ENCODE measurements around the gene MKRN2.

Gene MKRN2

GRCh38 chr3:12553921-12554391 is 2.9 kb upstream of the MKRN2 start:
- H3K27ac ChIP-seq: peak overlapping the region; percentile 81
- H3K9ac ChIP-seq: peak overlapping the region; percentile 79
- peak overlapping the region; percentile 79 for H3K4me2 ChIP-seq
- peaks cover 26% of the 10 kb centered on the region for H3K4me1 ChIP-seq
- H3K27me3 ChIP-seq: peaks cover 10% of the 10 kb centered on the region; the same call in 1 of the 2 replicates
- TF ChIP-seq Cebpa-rat (IDR thresholded peaks at IDR 0.05): no peak
- peak overlapping the region; percentile 66 for H3K4me3 ChIP-seq
- H3K36me3 ChIP-seq: no peaks in the 10 kb centered on the region
- peaks cover 19% of the 10 kb centered on the region for H4K20me1 ChIP-seq
- H3K9me3 ChIP-seq: no peaks in the 10 kb centered on the region

- peaks cover 43% of the 10 kb centered on the region for H4K20me1 ChIP-seq
- H3K36me3 ChIP-seq: no peaks in the 10 kb centered on the region
- peaks cover 10% of the 10 kb centered on the region; the same call in 1 of the 2 replicates for H3K27me3 ChIP-seq
- peak overlapping the region; percentile 93 for H3K4me3 ChIP-seq
- peak overlapping the region; percentile 96 for H3K9ac ChIP-seq
- peak overlapping the region; percentile 93 for H3K27ac ChIP-seq
- H3K4me2 ChIP-seq: peak overlapping the region; percentile 95
- no peak for TF ChIP-seq Cebpa-rat (IDR thresholded peaks at IDR 0.05)
- H3K4me1 ChIP-seq: peaks cover 49% of the 10 kb centered on the region
- no peaks in the 10 kb centered on the region for H3K9me3 ChIP-seq
Measured at GRCh38 chr3:12556314-12556689, 585 bp upstream of the MKRN2 start.

DNA sequence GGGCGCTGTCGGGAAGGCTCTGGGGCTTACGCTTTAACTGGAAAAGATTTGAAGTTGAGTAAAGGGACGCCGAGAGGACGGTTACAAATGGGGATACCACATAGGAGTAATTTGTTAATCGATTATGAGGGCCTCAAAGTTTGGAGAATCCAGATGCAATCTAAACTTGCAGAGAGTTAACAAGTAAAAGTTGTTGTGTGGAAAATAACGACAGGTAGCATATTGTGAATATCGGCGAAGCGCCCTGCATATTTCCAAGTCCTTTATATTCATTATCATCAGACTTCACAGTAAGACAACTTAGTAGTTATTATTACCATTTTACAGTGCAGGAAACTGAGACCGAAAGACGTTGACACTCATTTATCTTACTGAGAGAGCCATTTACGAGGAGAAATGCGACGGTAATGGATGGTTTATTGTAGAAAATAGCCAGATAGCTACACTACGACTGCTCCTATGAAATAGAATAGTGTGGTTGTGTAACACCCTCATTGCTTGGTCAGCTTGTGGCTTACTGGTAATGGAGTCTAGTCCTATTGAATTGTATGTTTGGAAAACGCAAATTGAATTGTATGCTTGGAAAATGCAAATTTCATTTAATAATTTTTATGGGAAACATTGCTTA is 700 bp downstream of the MKRN2 start:
- Histone ChIP-seq H3K4me2 (peak overlapping the region; percentile 94), H3K27ac (peak overlapping the region; percentile 93), H3K4me1 (peaks cover 51% of the 10 kb centered on the region), H3K9me3 (no peaks in the 10 kb centered on the region), H3K4me3 (peak overlapping the region; percentile 93), H3K27me3 (peaks cover 10% of the 10 kb centered on the region; the same call in 1 of the 2 replicates), H3K36me3 (no peaks in the 10 kb centered on the region), H4K20me1 (peaks cover 55% of the 10 kb centered on the region), H3K9ac (peak overlapping the region; percentile 96)
- no peak for TF ChIP-seq Cebpa-rat (IDR thresholded peaks at IDR 0.05)

- peaks cover 64% of the 10 kb centered on the region for H4K20me1 ChIP-seq
- H3K4me2 ChIP-seq: peak overlapping the region; percentile 94
- no peaks in the 10 kb centered on the region for H3K9me3 ChIP-seq
- H3K36me3 ChIP-seq: no peaks in the 10 kb centered on the region
- no peak overlapping the region for H3K9ac ChIP-seq
- H3K27me3 ChIP-seq: peaks cover 8% of the 10 kb centered on the region; the same call in 1 of the 2 replicates
- H3K27ac ChIP-seq: no peak overlapping the region
- H3K4me1 ChIP-seq: peaks cover 51% of the 10 kb centered on the region
- no peak for TF ChIP-seq Cebpa-rat (IDR thresholded peaks at IDR 0.05)
- H3K4me3 ChIP-seq: no peak overlapping the region
Measured at GRCh38 chr3:12558706-12559105, 1.8 kb downstream of the MKRN2 start.

- no peaks in the 10 kb centered on the region; the same call in 1 of the 2 replicates for H3K9me3 ChIP-seq
- peaks cover 1% of the 10 kb centered on the region; the same call in 1 of the 2 replicates for H3K27me3 ChIP-seq
- H3K9ac ChIP-seq: 0 out of 2 replicates have a peak overlapping the region, but pooled peaks have one; percentile 7
- H3K4me2 ChIP-seq: peak overlapping the region; percentile 52; the same call in 1 of the 2 replicates
- no peak overlapping the region for H3K27ac ChIP-seq
- H3K4me1 ChIP-seq: peaks cover 51% of the 10 kb centered on the region
- TF ChIP-seq Cebpa-rat (IDR thresholded peaks at IDR 0.05): no peak
- H3K36me3 ChIP-seq: no peaks in the 10 kb centered on the region
- no peak overlapping the region for H3K4me3 ChIP-seq
- peaks cover 66% of the 10 kb centered on the region for H4K20me1 ChIP-seq
Measured at GRCh38 chr3:12559520-12559919, 2.6 kb downstream of the MKRN2 start.

GRCh38 chr3:12560505-12561190 is 3.8 kb downstream of the MKRN2 start:
- Histone ChIP-seq H3K36me3 (no peaks in the 10 kb centered on the region), H3K9me3 (peaks cover 11% of the 10 kb centered on the region), H3K27me3 (no peaks in the 10 kb centered on the region), H3K4me3 (no peak overlapping the region), H4K20me1 (peaks cover 71% of the 10 kb centered on the region), H3K4me1 (peaks cover 47% of the 10 kb centered on the region), H3K9ac (no peak overlapping the region), H3K27ac (no peak overlapping the region), H3K4me2 (peak overlapping the region; percentile 52)
- TF ChIP-seq Cebpa-rat (IDR thresholded peaks at IDR 0.05): no peak

GRCh38 chr3:12561397-12561796 is 4.5 kb downstream of the MKRN2 start:
- H3K36me3 ChIP-seq: peaks cover 7% of the 10 kb centered on the region
- no peak overlapping the region for H3K4me3 ChIP-seq
- no peak overlapping the region for H3K9ac ChIP-seq
- peaks cover 19% of the 10 kb centered on the region for H3K9me3 ChIP-seq
- no peaks in the 10 kb centered on the region for H3K27me3 ChIP-seq
- H3K4me2 ChIP-seq: no peak overlapping the region
- H3K27ac ChIP-seq: no peak overlapping the region
- TF ChIP-seq Cebpa-rat (IDR thresholded peaks at IDR 0.05): no peak
- H3K4me1 ChIP-seq: peaks cover 40% of the 10 kb centered on the region
- peaks cover 71% of the 10 kb centered on the region for H4K20me1 ChIP-seq

GRCh38 chr3:12562451-12562850 is 5.6 kb downstream of the MKRN2 start:
- H3K4me3 ChIP-seq: no peak overlapping the region
- H3K9ac ChIP-seq: no peak overlapping the region
- H3K27me3 ChIP-seq: no peaks in the 10 kb centered on the region
- peaks cover 28% of the 10 kb centered on the region for H3K9me3 ChIP-seq
- H3K4me2 ChIP-seq: no peak overlapping the region
- TF ChIP-seq Cebpa-rat (IDR thresholded peaks at IDR 0.05): no peak
- H4K20me1 ChIP-seq: peaks cover 76% of the 10 kb centered on the region
- peaks cover 17% of the 10 kb centered on the region for H3K36me3 ChIP-seq
- no peak overlapping the region for H3K27ac ChIP-seq
- H3K4me1 ChIP-seq: peaks cover 39% of the 10 kb centered on the region

GRCh38 chr3:12566976-12567375 is 10.1 kb downstream of the MKRN2 start:
- Histone ChIP-seq H3K27me3 (no peaks in the 10 kb centered on the region), H3K4me1 (no peaks in the 10 kb centered on the region), H3K4me2 (no peak overlapping the region), H4K20me1 (peaks cover 61% of the 10 kb centered on the region), H3K4me3 (no peak overlapping the region), H3K27ac (no peak overlapping the region), H3K9me3 (peaks cover 28% of the 10 kb centered on the region), H3K36me3 (peaks cover 54% of the 10 kb centered on the region), H3K9ac (no peak overlapping the region)
- no peak for TF ChIP-seq Cebpa-rat (IDR thresholded peaks at IDR 0.05)

DNA sequence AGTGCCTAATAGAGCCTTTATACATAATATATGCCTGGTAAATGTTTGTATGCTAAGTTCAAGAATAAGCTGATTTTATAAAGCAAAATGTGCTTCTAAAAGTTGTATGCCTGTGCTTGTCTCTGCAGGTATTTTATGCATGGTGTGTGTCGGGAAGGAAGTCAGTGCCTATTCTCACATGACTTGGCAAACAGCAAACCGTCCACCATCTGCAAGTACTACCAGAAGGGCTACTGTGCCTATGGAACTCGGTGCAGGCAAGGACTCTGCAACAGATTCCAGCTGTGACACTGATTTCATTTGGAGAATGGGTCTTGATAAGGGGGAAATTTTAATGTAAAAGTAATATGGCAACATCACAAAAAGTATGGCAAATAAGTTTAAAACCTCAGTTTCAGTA is 11.9 kb downstream of the MKRN2 start:
- Histone ChIP-seq H3K4me2 (no peak overlapping the region), H3K4me1 (no peaks in the 10 kb centered on the region), H4K20me1 (peaks cover 46% of the 10 kb centered on the region), H3K9ac (no peak overlapping the region), H3K9me3 (peaks cover 28% of the 10 kb centered on the region), H3K27me3 (no peaks in the 10 kb centered on the region), H3K27ac (no peak overlapping the region), H3K36me3 (peaks cover 72% of the 10 kb centered on the region), H3K4me3 (no peak overlapping the region)
- TF ChIP-seq Cebpa-rat (IDR thresholded peaks at IDR 0.05): no peak
